IMR-90 (cell line): ENCODE data around the gene PRELP. TPM values are rescaled to one million over a fixed set of nuclear protein-coding genes. Genes with fewer than 3 reads are reported as not detected.
A peak's percentile ranks its signal among the peaks of the same experiment; 100 is the strongest.

Experiments used
- ATAC-seq: fragments of 200-7000 bp; cut with Tn5 transposase; 2 replicates; pipeline ENCODE4 v1.9.1; 2020; ENCODE audit warnings: low read depth, mild to moderate bottlenecking, moderate library complexity
- BruUV-seq: library from RNA; stranded (reverse); fragments of 400-500 nt; replicated peaks from 2 replicates; lab custom pipeline; 2021; lab: Mats Ljungman, UMichigan
- CTCF ChIA-PET: fragments of 300-600 bp; formaldehyde crosslinking; extraction: SDS; loops from one replicate; lab custom pipeline; 2021; ENCODE audit warnings: antibody characterized with exemption; lab: Yijun Ruan, JAX
- POLR2A ChIA-PET: fragments of 300-600 bp; sonication (Branson Sonifier 250); formaldehyde crosslinking; loops from one replicate; lab custom pipeline; 2022; ENCODE audit warnings: antibody characterized with exemption; ENCODE audit not compliant: unreplicated experiment; lab: Charles Lee
- DNase-seq: peaks from one replicate; pipeline ENCODE4 v3.0.0; 2013
- H2AFZ ChIP-seq: replicated peaks from 2 replicates; pipeline ENCODE3; 2013; ENCODE audit warnings: low read length, mild to moderate bottlenecking; ENCODE audit not compliant: poor library complexity
- H2AK5ac ChIP-seq: 2 replicates; pipeline ENCODE4 v1.6.1; 2013; ENCODE audit warnings: low read depth, low read length, inconsistent platforms
- H2AK9ac ChIP-seq: replicated peaks from 2 replicates; pipeline ENCODE3; 2013; ENCODE audit warnings: mild to moderate bottlenecking, low read depth, low read length, moderate library complexity; ENCODE audit not compliant: poor library complexity
- H2BK120ac ChIP-seq: 2 replicates; pipeline ENCODE4 v1.6.1; 2013; ENCODE audit warnings: low read depth, low read length, inconsistent platforms
- H2BK15ac ChIP-seq: 3 replicates; pipeline ENCODE4 v1.6.1; 2013; ENCODE audit warnings: low read depth, low read length, inconsistent platforms
- H2BK20ac ChIP-seq: 2 replicates; pipeline ENCODE4 v1.6.1; 2013; ENCODE audit warnings: low read depth, mild to moderate bottlenecking, inconsistent platforms, low read length, moderate library complexity
- H2BK5ac ChIP-seq: 2 replicates; pipeline ENCODE4 v1.6.1; 2013; ENCODE audit warnings: mild to moderate bottlenecking, low read depth, low read length, inconsistent platforms; ENCODE audit not compliant: poor library complexity, severe bottlenecking
- H3K14ac ChIP-seq: replicated peaks from 2 replicates; pipeline ENCODE4 v1.6.1; 2013; ENCODE audit warnings: low read depth, low read length, inconsistent platforms
- H3K18ac ChIP-seq: 2 replicates; pipeline ENCODE4 v1.6.1; 2013; ENCODE audit warnings: low read depth, low read length, control low read depth
- H3K23ac ChIP-seq: 2 replicates; pipeline ENCODE4 v1.6.1; 2013; ENCODE audit warnings: low read depth, low read length, inconsistent platforms
- H3K27ac ChIP-seq: 2 replicates; pipeline ENCODE4 v1.5.1; 2013; ENCODE audit warnings: mild to moderate bottlenecking, control low read depth, low read length; ENCODE audit not compliant: insufficient read depth
- H3K27me3 ChIP-seq: 2 replicates; pipeline ENCODE4 v1.6.1; 2013; ENCODE audit warnings: low read length; ENCODE audit not compliant: control insufficient read depth, insufficient read depth
- H3K36me3 ChIP-seq: 2 replicates; pipeline ENCODE4 v1.6.1; 2013; ENCODE audit warnings: low read length, mixed read lengths; ENCODE audit not compliant: control insufficient read depth, insufficient read depth
- H3K4ac ChIP-seq: 2 replicates; pipeline ENCODE4 v1.6.1; 2013; ENCODE audit warnings: low read depth, low read length, inconsistent platforms
- H3K4me1 ChIP-seq: 2 replicates; pipeline ENCODE4 v1.6.1; 2013; ENCODE audit warnings: low read length, mixed read lengths; ENCODE audit not compliant: control insufficient read depth, insufficient read depth
- H3K4me2 ChIP-seq: 2 replicates; pipeline ENCODE4 v1.6.1; 2013; ENCODE audit warnings: low read depth, mild to moderate bottlenecking, control low read depth, low read length, moderate library complexity
- H3K4me3 ChIP-seq: 2 replicates; pipeline ENCODE4 v1.5.1; 2013; ENCODE audit warnings: low read depth, mild to moderate bottlenecking, control low read depth, low read length, moderate library complexity; ENCODE audit not compliant: insufficient read depth
- H3K56ac ChIP-seq: 2 replicates; pipeline ENCODE4 v1.6.1; 2013; ENCODE audit warnings: low read length, inconsistent platforms; ENCODE audit not compliant: insufficient read depth; ENCODE audit errors: extremely low read depth
- H3K79me1 ChIP-seq, 2 experiments: 2 replicates each; pipeline ENCODE4 v1.6.1; 2013; ENCODE audit warnings: low read length in 2 of 2, inconsistent platforms in 1 of 2, low read depth in 1 of 2
- H3K9ac ChIP-seq: 2 replicates; pipeline ENCODE4 v1.6.1; 2013; ENCODE audit warnings: low read depth, low read length, control low read depth
- H3K9me1 ChIP-seq: 2 replicates; pipeline ENCODE4 v1.6.1; 2013; ENCODE audit warnings: low read length, inconsistent platforms; ENCODE audit not compliant: insufficient read depth
- H3K9me3 ChIP-seq: 2 replicates; pipeline ENCODE4 v1.6.1; 2013; ENCODE audit warnings: low read length; ENCODE audit not compliant: control insufficient read depth, insufficient read depth
- H4K20me1 ChIP-seq: 2 replicates; pipeline ENCODE4 v1.6.1; 2013; ENCODE audit warnings: low read length, inconsistent platforms; ENCODE audit not compliant: insufficient read depth
- H4K5ac ChIP-seq: 2 replicates; pipeline ENCODE4 v1.6.1; 2013; ENCODE audit warnings: mild to moderate bottlenecking, low read depth, low read length, control low read depth
- H4K8ac ChIP-seq, 2 experiments: 2 replicates each; pipeline ENCODE4 v1.6.1; 2013; ENCODE audit warnings: low read depth in 2 of 2, low read length in 2 of 2, control low read depth in 1 of 2, inconsistent platforms in 1 of 2
- H4K91ac ChIP-seq: 2 replicates; pipeline ENCODE4 v1.6.1; 2013; ENCODE audit warnings: low read depth, low read length, inconsistent platforms; ENCODE audit not compliant: insufficient read depth
- BHLHE40 ChIP-seq: fragments of 150-350 bp; IDR thresholded peaks from 2 replicates; pipeline ENCODE4 v1.6.1; 2016; ENCODE audit warnings: mild to moderate bottlenecking, low read depth, low read length
- CEBPB ChIP-seq: IDR thresholded peaks from 2 replicates; pipeline ENCODE4 v1.6.1; 2012; ENCODE audit warnings: low read depth, low read length, improper control_type of control experiment
- CHD1 ChIP-seq: IDR thresholded peaks from 2 replicates; pipeline ENCODE4 v1.6.1; 2012; ENCODE audit warnings: low read depth, low read length, improper control_type of control experiment
- CTCF ChIP-seq: conservative IDR thresholded peaks from 2 replicates; pipeline ENCODE4 v1.5.1; 2012; ENCODE audit warnings: mild to moderate bottlenecking, low read depth, low read length, improper control_type of control experiment
- ELK1 ChIP-seq: fragments of 150-350 bp; IDR thresholded peaks from 2 replicates; pipeline ENCODE4 v1.6.1; 2016; ENCODE audit warnings: low read depth, mild to moderate bottlenecking, low read length, moderate library complexity, borderline replicate concordance
- FOS ChIP-seq: fragments of 150-350 bp; IDR thresholded peaks from 2 replicates; pipeline ENCODE4 v1.6.1; 2016; ENCODE audit warnings: low read depth, low read length
- MAFK ChIP-seq: IDR thresholded peaks from 2 replicates; pipeline ENCODE4 v1.6.1; 2012; ENCODE audit warnings: low read depth, low read length, improper control_type of control experiment
- MAZ ChIP-seq: IDR thresholded peaks from 2 replicates; pipeline ENCODE4 v1.6.1; 2012; ENCODE audit warnings: low read depth, mild to moderate bottlenecking, low read length, improper control_type of control experiment, moderate library complexity, borderline replicate concordance
- MXI1 ChIP-seq: IDR thresholded peaks from 2 replicates; pipeline ENCODE4 v1.6.1; 2012; ENCODE audit warnings: low read depth, mild to moderate bottlenecking, low read length, moderate library complexity, borderline replicate concordance
- NFE2L2 ChIP-seq: fragments of 150-350 bp; IDR thresholded peaks from 2 replicates; pipeline ENCODE4 v1.6.1; 2016; ENCODE audit warnings: low read depth, mild to moderate bottlenecking, low read length
- POLR2A ChIP-seq: IDR thresholded peaks from 2 replicates; pipeline ENCODE4 v1.6.1; 2012; ENCODE audit warnings: mild to moderate bottlenecking, low read depth, low read length
- RAD21 ChIP-seq: IDR thresholded peaks from 2 replicates; pipeline ENCODE4 v1.6.1; 2012; ENCODE audit warnings: low read length, improper control_type of control experiment
- RCOR1 ChIP-seq: IDR thresholded peaks from 2 replicates; pipeline ENCODE4 v1.6.1; 2012; ENCODE audit warnings: mild to moderate bottlenecking, low read length, improper control_type of control experiment; ENCODE audit not compliant: insufficient replicate concordance
- RFX5 ChIP-seq: IDR thresholded peaks from 2 replicates; pipeline ENCODE4 v1.8.0; 2012; ENCODE audit warnings: low read depth, mild to moderate bottlenecking, low read length, moderate library complexity
- WGBS, 2 experiments: methylation state at CpG; one replicate each; pipeline versions ENCODE4 v1.1.5 to v1.1.7; 2013; ENCODE audit warnings: missing lambda C conversion rate in 2 of 2; ENCODE audit not compliant: insufficient read length in 1 of 2; ENCODE audit errors: extremely low coverage in 2 of 2; 5-methylcytosine and 5-hydroxymethylcytosine counted together
- dilution Hi-C: fragments of 300-500 bp; cut with HindIII; formaldehyde crosslinking; loops from one replicate; pipeline ENCODE4 v1.14.3; 2018; ENCODE audit warnings: low sequenced_read_pairs; ENCODE audit not compliant: unreplicated experiment
- in situ Hi-C: fragments of 300-500 bp; cut with MboI; formaldehyde crosslinking; loops from 3 replicates; pipeline ENCODE4 v1.14.3; 2019; ENCODE audit warnings: low sequenced_read_pairs, inconsistent platforms, mixed read lengths
- intact Hi-C: fragments of 100-400 bp; cut with micrococcal nuclease; formaldehyde crosslinking; loops from 2 replicates; pipeline ENCODE4 v1.10.0; 2022
- polyA plus RNA-seq, 3 experiments: library from polyadenylated mRNA; depleted of rRNA; stranded (reverse); fragments of >200 nt; gene quantifications; 2 replicates each; pipeline ENCODE4 v1.2.3, GENCODE V29; 2012; ENCODE audit warnings: low replicate concordance in 1 of 3
- total RNA-seq: library from RNA; depleted of rRNA; stranded (reverse); fragments of >200 nt; gene quantifications from 2 replicates; pipeline ENCODE4 v1.2.3, GENCODE V29; 2012

Gene PRELP
- total and polyA plus RNA-seq, 2 of the 4 experiments (the other 2 are of a cell fraction), result 0.56 TPM; not detected in 1

GRCh38 chr1:203504400-203505250, 29.0 kb downstream of the PRELP start:
- H3K56ac ChIP-seq, result no peak overlapping the region
- dilution Hi-C loops, result no loop called here
- TF ChIP-seq POLR2A (peak; percentile 51; the same call in 1 of the 2 replicates), ELK1 (no peak), RCOR1 (no peak), NFE2L2 (no peak), MXI1 (no peak), RAD21 (peak; percentile 89), CTCF (peak; percentile 83), CHD1 (peak; percentile 55; the same call in 1 of the 2 replicates), MAFK (no peak), BHLHE40 (no peak), MAZ (no peak), FOS (no peak), RFX5 (no peak), CEBPB (no peak)

More at GRCh38 chr1:203504400-203505250, 29.0 kb downstream of the PRELP start:
- Histone ChIP-seq H3K36me3 (no peaks in the 10 kb centered on the region), H2AK5ac (peak overlapping the region; percentile 98), H3K79me1 (peaks cover 0 to 47% of the 10 kb centered on the region in 2 experiments; a peak in 3 of 4 replicates), H2BK15ac (peak overlapping the region; percentile 82), H2AK9ac (peak overlapping the region; percentile 18), H3K4me1 (peaks cover 28% of the 10 kb centered on the region), H3K18ac (no peak overlapping the region), H3K4ac (peak overlapping the region; percentile 86), H4K5ac (no peak overlapping the region), H3K27me3 (no peaks in the 10 kb centered on the region), H3K4me3 (no peak overlapping the region), H3K27ac (no peak overlapping the region; the same call in 1 of the 2 replicates), H4K91ac (peak overlapping the region; percentile 77), H3K9me3 (no peaks in the 10 kb centered on the region), H3K9me1 (peaks cover 32% of the 10 kb centered on the region), H2BK120ac (peak overlapping the region; percentile 89), H3K9ac (no peak overlapping the region), H2AFZ (peak overlapping the region; percentile 81), H2BK20ac (peak overlapping the region; percentile 93), H3K23ac (no peak overlapping the region), H4K8ac (peak overlapping the region in 1 of 2 experiments; percentile 54; a peak in 3 of 4 replicates), H3K4me2 (no peak overlapping the region), H3K14ac (peak overlapping the region; percentile 1; the same call in 1 of the 2 replicates), H4K20me1 (no peaks in the 10 kb centered on the region), H2BK5ac (peak overlapping the region; percentile 22)
- WGBS, 2 experiments, result no CpG with 5 or more reads among the region's 12 CpGs
- ChIA-PET POLR2A (no interaction called here), CTCF (interaction anchor here (0.6 to 2.1 kb wide), 6 partner anchors 100 to 245 kb away, joined by 3 to 12 read pairs (median 3); partner anchors contain the start of gene ATP2B4)
- intact Hi-C loops, result loop anchor here (1.0 to 5.0 kb wide), 5 partner anchors 54 to 198 kb away; no protein-coding TSS in a partner anchor
- DNase-seq (peak; percentile 80), ATAC-seq (peak; percentile 80)
- in situ Hi-C loops, result loop anchor here (5.0 kb wide), 2 partner anchors 123 to 198 kb away; partner anchors contain the start of gene ATP2B4
- no TSS peak for BruUV-seq
